HG03469 (cell line): ENCODE data around the gene CMSS1.

Source experiments
- ATAC-seq: cut with Tn5 transposase; IDR thresholded peaks from one replicate; pipeline ENCODE4 v1.9.1; 2021; ENCODE audit warnings: mild to moderate bottlenecking, moderate library complexity, moderate number of reproducible peaks; ENCODE audit not compliant: unreplicated experiment

Gene CMSS1

GRCh38 chr3:99850608-99851007 lies 32.9 kb downstream of the CMSS1 start:
- ATAC-seq, result no peak

- ATAC-seq, result no peak
These were observed 34.3 kb downstream of the CMSS1 start for GRCh38 chr3:99851955-99852354.

- ATAC-seq, result no peak
These were observed 35.2 kb downstream of the CMSS1 start for GRCh38 chr3:99852851-99853250.

- no peak for ATAC-seq
These were observed 37.2 kb downstream of the CMSS1 start for GRCh38 chr3:99854756-99855298.

- no peak for ATAC-seq
These were observed 38.2 kb downstream of the CMSS1 start for GRCh38 chr3:99855900-99856299.

- no peak for ATAC-seq
These were observed 39.0 kb downstream of the CMSS1 start for GRCh38 chr3:99856437-99857220.

GRCh38 chr3:99857278-99857677 lies 39.6 kb downstream of the CMSS1 start:
- no peak for ATAC-seq

GRCh38 chr3:99858469-99858868 lies 40.8 kb downstream of the CMSS1 start:
- no peak for ATAC-seq

- ATAC-seq, result no peak
These were observed 42.2 kb downstream of the CMSS1 start for GRCh38 chr3:99859825-99860224.

GRCh38 chr3:99861216-99861615 lies 43.6 kb downstream of the CMSS1 start:
- ATAC-seq, result no peak

- no peak for ATAC-seq
These were observed 44.5 kb downstream of the CMSS1 start for GRCh38 chr3:99862208-99862607.

GRCh38 chr3:99863002-99863401 lies 45.3 kb downstream of the CMSS1 start:
- no peak for ATAC-seq

GRCh38 chr3:99863588-99863987 lies 45.9 kb downstream of the CMSS1 start:
- peak; percentile 43 for ATAC-seq

GRCh38 chr3:99864289-99864688 lies 46.6 kb downstream of the CMSS1 start:
- ATAC-seq, result no peak

- ATAC-seq, result no peak
These were observed 47.7 kb downstream of the CMSS1 start for GRCh38 chr3:99865321-99865720.

- ATAC-seq, result no peak
These were observed 48.6 kb downstream of the CMSS1 start for GRCh38 chr3:99866261-99866761.

- no peak for ATAC-seq
These were observed 50.1 kb downstream of the CMSS1 start for GRCh38 chr3:99867594-99868310.

GRCh38 chr3:99868311-99868646 lies 50.6 kb downstream of the CMSS1 start:
- no peak for ATAC-seq

GRCh38 chr3:99869621-99870020 lies 52.0 kb downstream of the CMSS1 start:
- ATAC-seq, result no peak

- ATAC-seq, result no peak
These were observed 53.0 kb downstream of the CMSS1 start for GRCh38 chr3:99870712-99871111.

- no peak for ATAC-seq
These were observed 53.8 kb downstream of the CMSS1 start for GRCh38 chr3:99871231-99872045.
